D721Med (cell line): ENCODE data around the gene KCNAB2.

ENCODE experiments used
- DNase-seq: peaks from one replicate; pipeline ENCODE4 v3.0.0; 2011; ENCODE audit warnings: low spot score; ENCODE audit not compliant: insufficient read length
- FAIRE-seq: peaks from 2 replicates; lab custom pipeline; 2011; peaks lifted over from hg19 to GRCh38; lab: Jason Lieb, UNC
- CTCF ChIP-seq: IDR thresholded peaks from 2 replicates; pipeline ENCODE4 v1.5.1; 2012; ENCODE audit warnings: mild to moderate bottlenecking, control low read depth; ENCODE audit not compliant: insufficient read depth; ENCODE audit errors: missing control alignments

KCNAB2 gene

GRCh38 chr1:6133146-6133895 lies 87.6 kb downstream of the KCNAB2 start:
- TF ChIP-seq CTCF: no peak
- DNase-seq (no peak), FAIRE-seq (no peak)

DNA sequence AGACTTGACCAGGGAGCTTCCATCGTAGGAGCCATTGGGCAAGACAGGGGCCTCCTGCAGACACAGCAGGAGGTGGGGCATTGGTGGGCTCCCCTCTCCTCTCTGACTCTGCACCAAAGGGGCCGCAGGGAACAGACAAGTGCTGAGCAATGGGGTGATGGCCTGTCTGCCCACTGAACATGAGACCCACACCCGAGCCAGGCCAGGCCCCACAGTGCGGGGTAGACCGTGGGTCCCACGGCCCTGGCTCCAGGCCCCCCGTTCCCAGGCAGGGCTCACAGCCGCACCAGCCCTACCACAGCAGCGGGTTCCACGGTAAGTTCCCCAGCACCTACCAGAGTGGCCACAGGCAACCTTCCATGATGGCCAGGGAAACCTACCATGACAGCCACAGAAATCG lies 88.5 kb downstream of the KCNAB2 start:
- TF ChIP-seq CTCF: no peak
- DNase-seq (no peak), FAIRE-seq (no peak)

DNA sequence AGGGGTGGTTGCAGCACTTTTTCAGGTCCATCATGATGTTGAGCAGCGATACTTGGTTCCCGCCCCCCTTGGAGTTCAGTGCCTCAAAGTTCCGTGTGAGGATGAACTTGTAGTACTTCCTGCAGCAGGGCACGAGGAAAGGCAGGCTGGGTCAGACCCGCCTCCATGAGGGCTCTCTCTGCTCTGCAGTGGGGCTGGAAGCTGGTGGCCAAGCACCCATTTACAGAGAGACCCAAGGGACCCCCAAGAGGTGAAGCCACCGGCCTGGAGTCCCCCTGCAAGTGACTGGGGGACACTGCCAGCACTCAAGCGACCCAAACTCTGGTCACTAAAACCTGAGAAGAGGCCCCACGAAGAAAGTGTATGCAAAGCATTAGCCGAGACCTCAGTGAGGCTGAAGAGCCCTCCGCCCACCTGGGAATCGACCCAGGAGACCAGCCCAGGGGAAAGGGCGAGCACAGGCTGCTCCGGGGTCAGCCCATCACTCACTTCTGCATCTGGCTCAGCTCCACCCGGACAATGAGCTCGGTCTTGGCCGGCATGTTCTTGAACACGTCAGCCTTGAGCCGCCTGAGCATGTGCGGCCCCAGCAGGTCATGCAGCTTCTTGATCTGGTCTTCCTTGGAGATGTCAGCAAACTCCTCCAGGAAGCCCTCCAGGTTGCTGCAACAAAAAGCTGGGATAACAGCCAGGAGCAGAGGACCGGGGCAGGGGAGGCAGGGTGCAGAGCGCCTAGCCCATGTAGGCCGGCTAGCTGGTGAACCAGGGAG lies 89.2 kb downstream of the KCNAB2 start:
- DNase-seq: no peak
- FAIRE-seq: no peak
- TF ChIP-seq CTCF: no peak

DNA sequence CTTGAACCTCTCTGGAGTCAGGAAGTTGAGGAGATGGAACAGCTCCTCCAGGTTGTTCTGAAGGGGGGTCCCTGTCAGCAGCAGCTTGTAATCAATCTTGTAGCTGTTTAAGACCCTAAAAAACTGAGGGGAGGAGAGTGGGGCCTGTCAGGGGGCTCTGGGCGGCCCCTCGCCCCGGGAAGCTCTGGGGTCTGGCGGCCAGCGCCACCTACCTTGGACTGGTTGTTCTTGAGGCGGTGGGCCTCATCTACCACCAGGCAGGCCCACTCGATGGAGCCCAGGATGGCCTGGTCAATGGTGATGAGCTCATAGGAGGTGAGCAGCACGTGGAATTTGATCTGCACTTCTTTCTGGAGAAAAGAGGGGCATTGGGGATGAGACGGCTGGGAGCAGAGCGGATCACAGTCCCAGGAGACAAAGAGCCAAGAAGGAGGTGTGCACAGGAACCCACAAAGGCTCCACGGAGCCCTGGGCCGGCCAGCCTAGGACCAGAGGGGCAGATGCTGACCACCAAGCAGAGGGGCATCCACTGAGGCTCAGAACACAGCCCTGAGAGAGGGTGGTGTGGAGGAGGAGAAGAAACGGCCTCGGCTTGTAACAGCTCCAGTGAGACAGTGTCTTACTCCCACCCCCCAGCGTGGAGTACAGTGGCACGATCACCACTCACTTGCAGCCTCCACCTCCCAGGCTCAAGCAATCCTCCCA lies 91.0 kb downstream of the KCNAB2 start:
- no peak for TF ChIP-seq CTCF
- no peak for DNase-seq
- FAIRE-seq: no peak

- no peak for FAIRE-seq
- TF ChIP-seq CTCF: no peak
- no peak for DNase-seq
These were observed 92.1 kb downstream of the KCNAB2 start for GRCh38 chr1:6137758-6138157.

- DNase-seq: no peak
- no peak for TF ChIP-seq CTCF
These were observed 94.7 kb downstream of the KCNAB2 start for GRCh38 chr1:6140413-6140812.

GRCh38 chr1:6141592-6141991 lies 95.9 kb downstream of the KCNAB2 start:
- DNase-seq: no peak
- FAIRE-seq: no peak
- no peak for TF ChIP-seq CTCF

More at GRCh38 chr1:6140413-6140812, 94.7 kb downstream of the KCNAB2 start:
- FAIRE-seq: no peak
